Stimulated activated effector memory CD8-positive, alpha-beta T cell treated with anti-CD3 and anti-CD28 coated beads, Interleukin-12 subunit alpha, Interleukin-12 subunit beta, amount 100 ng/mL, for 72 hours (primary cell): ENCODE results near the gene ZNF653.

Source experiments
- ATAC-seq: fragments of 150-1000 bp; cut with Tn5 transposase; 2 replicates; pipeline ENCODE4 v1.10.0; 2021
- DNase-seq, 2 donors: peaks; one replicate each; pipeline ENCODE4 v3.0.0; 2021 to 2022; ENCODE audit warnings: low spot score in 2 of 2
- H3K27ac Mint-ChIP-seq: one replicate; pipeline ENCODE4 v1.8.0; 2022; ENCODE audit warnings: mild to moderate bottlenecking, mixed read lengths
- H3K36me3 Mint-ChIP-seq: one replicate; pipeline ENCODE4 v1.8.0; 2022; ENCODE audit warnings: mild to moderate bottlenecking, mixed read lengths
- H3K4me1 Mint-ChIP-seq: one replicate; pipeline ENCODE4 v1.8.0; 2022; ENCODE audit warnings: mixed read lengths
- H3K4me3 Mint-ChIP-seq: one replicate; pipeline ENCODE4 v1.8.0; 2022; ENCODE audit warnings: mild to moderate bottlenecking, mixed read lengths
- H3K9me3 Mint-ChIP-seq: one replicate; pipeline ENCODE4 v1.8.0; 2022; ENCODE audit warnings: mixed read lengths

The ZNF653 gene

GRCh38 chr19:11505504-11506100 is at the start of gene ZNF653:
ZNF653 (minus strand) TSS chr19:11505839; CDS start chr19:11505786, 53 bp downstream.
- Mint-ChIP-seq H3K36me3 (peaks cover 53% of the 10 kb centered on the region), H3K27ac (peak within 1 kb of the TSS; percentile 97), H3K4me1 (peaks cover 29% of the 10 kb centered on the region), H3K9me3 (no peaks in the 10 kb centered on the region), H3K4me3 (peak within 1 kb of the TSS; percentile 85)
- ATAC-seq (peak; percentile 84), DNase-seq (peak; percentile 96 to 97)

- Mint-ChIP-seq H3K4me3 (no peak overlapping the region), H3K4me1 (peaks cover 47% of the 10 kb centered on the region), H3K9me3 (no peaks in the 10 kb centered on the region), H3K36me3 (peaks cover 49% of the 10 kb centered on the region), H3K27ac (peak overlapping the region; percentile 50)
- DNase-seq (no peak), ATAC-seq (no peak)
Observed at GRCh38 chr19:11555246-11555645, 49.6 kb upstream of the ZNF653 start.

- H3K36me3 Mint-ChIP-seq = peaks cover 46% of the 10 kb centered on the region
- no peak overlapping the region for H3K27ac Mint-ChIP-seq
- peaks cover 40% of the 10 kb centered on the region for H3K4me1 Mint-ChIP-seq
- H3K9me3 Mint-ChIP-seq = no peaks in the 10 kb centered on the region
- ATAC-seq (no peak), DNase-seq (no peak)
- H3K4me3 Mint-ChIP-seq = no peak overlapping the region
Observed at GRCh38 chr19:11554160-11554559, 48.5 kb upstream of the ZNF653 start.

GRCh38 chr19:11552666-11553372 is 47.2 kb upstream of the ZNF653 start:
- Mint-ChIP-seq H3K27ac (peak overlapping the region; percentile 37), H3K36me3 (peaks cover 37% of the 10 kb centered on the region), H3K4me1 (peaks cover 32% of the 10 kb centered on the region), H3K9me3 (no peaks in the 10 kb centered on the region), H3K4me3 (no peak overlapping the region)
- DNase-seq (no peak), ATAC-seq (no peak)

DNA sequence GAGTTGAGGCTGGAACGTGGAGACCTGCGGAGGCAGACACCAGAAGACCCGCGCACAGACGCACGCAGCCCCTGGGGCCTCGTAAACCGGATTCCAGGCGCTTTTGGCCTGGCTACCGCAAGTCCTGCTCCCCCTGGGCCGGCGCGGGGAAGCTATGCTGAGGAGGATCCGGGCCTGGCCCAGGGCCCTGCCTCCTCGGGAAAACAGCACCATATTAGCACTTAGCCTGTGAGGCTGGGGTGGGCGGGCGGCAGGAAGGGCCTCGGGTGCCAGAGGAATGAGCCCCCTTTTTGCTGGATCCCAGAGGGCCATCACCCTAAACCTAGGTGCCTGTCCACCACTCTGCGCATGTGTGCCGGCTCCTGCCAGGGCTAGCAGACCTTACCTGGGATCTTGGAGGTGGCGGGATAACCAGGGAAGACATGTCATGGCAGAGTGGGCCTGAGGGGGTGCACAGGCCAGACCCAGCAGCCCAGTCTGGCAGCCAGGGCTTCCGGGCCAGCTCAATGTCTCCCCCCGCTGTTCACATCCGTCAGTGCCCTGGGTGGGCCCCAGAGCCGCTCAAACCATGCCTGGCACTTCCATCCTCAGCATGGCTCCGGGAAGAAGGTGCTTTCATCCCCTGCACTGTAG is 46.1 kb upstream of the ZNF653 start:
- Mint-ChIP-seq H3K4me1 (peaks cover 25% of the 10 kb centered on the region), H3K27ac (no peak overlapping the region), H3K9me3 (no peaks in the 10 kb centered on the region), H3K36me3 (peaks cover 31% of the 10 kb centered on the region), H3K4me3 (no peak overlapping the region)
- DNase-seq = no peak
- peak; percentile 34 for ATAC-seq

DNA sequence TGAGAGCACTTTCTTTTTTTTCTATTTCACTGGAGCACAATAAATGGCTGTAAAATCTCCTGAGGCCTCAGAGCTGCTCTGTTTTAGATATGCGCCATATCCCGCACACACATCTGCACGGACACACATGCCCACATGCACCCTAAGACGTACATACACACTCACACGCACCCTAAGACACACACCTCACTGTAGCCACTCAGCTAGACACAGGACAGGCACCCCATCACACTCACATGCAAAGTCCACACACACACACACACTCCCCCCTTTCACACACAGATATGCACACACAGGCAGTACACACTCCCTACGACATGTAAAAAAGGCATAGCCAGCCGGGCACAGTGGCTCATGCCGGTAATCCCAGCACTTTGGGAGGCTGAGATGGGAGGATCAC is 44.6 kb upstream of the ZNF653 start:
- Mint-ChIP-seq H3K36me3 (peaks cover 21% of the 10 kb centered on the region), H3K4me1 (peaks cover 15% of the 10 kb centered on the region), H3K4me3 (no peak overlapping the region), H3K27ac (no peak overlapping the region), H3K9me3 (no peaks in the 10 kb centered on the region)
- DNase-seq (no peak), ATAC-seq (no peak)

DNA sequence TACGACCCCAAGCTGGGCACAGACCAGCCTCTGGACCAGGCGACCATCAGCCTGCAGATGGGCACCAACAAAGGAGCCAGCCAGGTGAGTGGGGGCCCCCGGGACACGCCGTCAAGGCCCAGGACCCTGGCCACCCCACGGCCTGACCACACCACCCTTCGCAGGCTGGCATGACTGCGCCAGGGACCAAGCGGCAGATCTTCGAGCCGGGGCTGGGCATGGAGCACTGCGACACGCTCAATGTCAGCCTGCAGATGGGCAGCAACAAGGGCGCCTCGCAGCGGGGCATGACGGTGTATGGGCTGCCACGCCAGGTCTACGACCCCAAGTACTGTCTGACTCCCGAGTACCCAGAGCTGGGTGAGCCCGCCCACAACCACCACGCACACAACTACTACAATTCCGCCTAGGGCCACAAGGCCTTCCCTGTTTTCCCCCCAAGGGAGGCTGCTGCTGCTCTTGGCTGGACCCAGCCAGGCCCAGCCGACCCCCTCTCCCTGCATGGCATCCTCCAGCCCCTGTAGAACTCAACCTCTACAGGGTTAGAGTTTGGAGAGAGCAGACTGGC is 43.8 kb upstream of the ZNF653 start:
- Mint-ChIP-seq H3K4me3 (no peak overlapping the region), H3K36me3 (peaks cover 13% of the 10 kb centered on the region), H3K4me1 (peaks cover 13% of the 10 kb centered on the region), H3K9me3 (no peaks in the 10 kb centered on the region), H3K27ac (no peak overlapping the region)
- ATAC-seq (no peak), DNase-seq (peak in 1 of 2 donors; percentile 40)

GRCh38 chr19:11547929-11548700 is 42.5 kb upstream of the ZNF653 start:
- Mint-ChIP-seq H3K36me3 (no peaks in the 10 kb centered on the region), H3K9me3 (no peaks in the 10 kb centered on the region), H3K4me3 (no peak overlapping the region), H3K27ac (no peak overlapping the region), H3K4me1 (peaks cover 4% of the 10 kb centered on the region)
- DNase-seq (peak in 1 of 2 donors; percentile 34), ATAC-seq (no peak)

DNA sequence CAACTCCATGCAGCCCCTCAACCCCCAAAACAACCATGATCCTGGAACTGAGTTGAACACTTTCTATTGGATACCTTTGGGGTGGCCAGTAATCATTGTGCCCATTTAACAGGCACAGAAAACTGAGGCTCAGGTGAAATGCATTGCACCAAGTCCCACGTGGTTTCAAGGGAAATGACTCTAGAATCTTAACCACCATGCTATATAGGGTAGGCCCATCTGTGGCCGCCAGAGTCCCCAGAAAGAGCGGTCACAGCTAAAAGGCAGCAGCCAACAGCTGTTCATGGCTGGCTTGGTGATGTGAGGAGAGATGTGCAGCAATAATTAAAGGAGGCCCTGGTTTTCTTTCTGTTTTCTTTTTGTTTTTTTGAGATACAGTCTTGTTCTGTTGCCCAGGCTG is 35.6 kb upstream of the ZNF653 start:
- Mint-ChIP-seq H3K9me3 (no peaks in the 10 kb centered on the region), H3K4me1 (peaks cover 11% of the 10 kb centered on the region), H3K27ac (no peak overlapping the region), H3K36me3 (no peaks in the 10 kb centered on the region), H3K4me3 (no peak overlapping the region)
- no peak for ATAC-seq
- no peak for DNase-seq

DNA sequence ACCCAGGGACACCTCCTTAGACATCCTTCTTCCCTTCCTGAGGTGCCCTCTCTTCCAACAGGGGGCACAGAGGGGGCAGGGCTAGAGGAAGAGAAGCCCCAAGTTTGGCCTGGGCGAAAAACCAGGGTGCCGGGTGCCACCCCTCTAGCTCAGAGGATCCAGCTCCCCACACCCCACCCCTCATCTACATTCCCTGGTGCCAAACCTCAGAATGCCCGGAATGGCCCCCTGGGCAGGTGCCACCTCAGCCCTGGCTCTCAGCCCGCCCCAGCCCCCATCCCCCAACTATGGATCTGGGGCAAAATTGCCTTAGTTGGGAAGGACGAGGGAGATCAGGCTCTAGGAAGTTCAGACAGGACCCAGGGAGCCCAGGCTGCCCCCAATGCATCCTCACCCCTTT is 35.0 kb upstream of the ZNF653 start:
- no peaks in the 10 kb centered on the region for H3K9me3 Mint-ChIP-seq
- peaks cover 10% of the 10 kb centered on the region for H3K4me1 Mint-ChIP-seq
- H3K36me3 Mint-ChIP-seq = no peaks in the 10 kb centered on the region
- H3K4me3 Mint-ChIP-seq = no peak overlapping the region
- ATAC-seq = no peak
- H3K27ac Mint-ChIP-seq = no peak overlapping the region
- DNase-seq = no peak

- Mint-ChIP-seq H3K4me3 (no peak overlapping the region), H3K36me3 (no peaks in the 10 kb centered on the region), H3K9me3 (no peaks in the 10 kb centered on the region), H3K4me1 (peaks cover 17% of the 10 kb centered on the region), H3K27ac (no peak overlapping the region)
- no peak for DNase-seq
- no peak for ATAC-seq
Observed at GRCh38 chr19:11539495-11540365, 34.1 kb upstream of the ZNF653 start.

- Mint-ChIP-seq H3K4me3 (no peak within 1 kb of the TSS), H3K9me3 (no peaks in the 10 kb centered on the region), H3K27ac (no peak within 1 kb of the TSS), H3K4me1 (peaks cover 26% of the 10 kb centered on the region), H3K36me3 (no peaks in the 10 kb centered on the region)
- ATAC-seq (no peak), DNase-seq (no peak)
Observed at GRCh38 chr19:11538232-11539036, 32.8 kb upstream of the ZNF653 start, which contains the start of gene CNN1. CNN1 (plus strand) TSS chr19:11538851; CDS start chr19:11538928, 77 bp downstream.

DNA sequence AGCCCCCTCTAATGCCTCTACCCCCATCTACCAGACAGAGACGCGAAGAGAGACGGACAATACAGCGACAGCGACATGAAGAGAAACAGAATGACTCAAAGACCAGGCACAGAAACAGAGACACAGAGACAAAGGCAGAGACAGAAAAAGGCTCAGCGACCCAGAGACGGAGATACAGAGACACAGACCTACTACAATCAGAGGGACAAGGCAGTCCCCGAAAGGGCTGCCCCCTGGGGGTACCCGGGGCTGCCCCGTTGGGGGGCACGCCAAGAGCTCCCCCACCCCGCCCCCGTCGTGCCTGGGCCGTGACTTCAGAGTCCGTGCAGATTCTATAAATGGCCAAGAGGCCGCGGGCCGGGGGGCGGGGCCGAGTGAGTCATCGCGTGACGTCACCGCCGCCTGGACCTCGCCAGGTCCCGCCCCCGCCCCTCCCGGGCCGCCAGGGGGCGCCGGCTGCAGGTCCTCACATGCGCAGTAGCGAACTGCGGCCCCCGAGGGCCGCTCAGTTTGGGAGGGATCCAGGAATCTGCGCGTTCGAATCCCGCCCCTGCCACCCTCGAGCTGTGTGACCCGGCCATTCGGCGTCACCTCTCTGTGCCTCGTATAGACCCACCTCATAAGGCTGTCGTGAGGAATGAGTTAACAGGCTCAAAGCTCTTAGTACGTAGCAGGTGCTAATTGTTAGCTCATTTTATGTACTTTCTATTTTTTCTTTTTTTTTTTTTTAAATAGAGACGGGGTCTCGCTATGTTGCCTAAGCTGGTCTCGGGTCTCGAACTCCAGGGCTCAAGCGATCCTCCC is 30.4 kb upstream of the ZNF653 start:
- Mint-ChIP-seq H3K9me3 (no peaks in the 10 kb centered on the region), H3K36me3 (no peaks in the 10 kb centered on the region), H3K4me3 (peak overlapping the region; percentile 54), H3K4me1 (peaks cover 37% of the 10 kb centered on the region), H3K27ac (peak overlapping the region; percentile 54)
- DNase-seq (peak; percentile 96 to 97), ATAC-seq (peak; percentile 78)
